H1 (cell line): ENCODE data around the gene ASTN2. TPM values are rescaled to one million over a fixed set of nuclear protein-coding genes. Genes with fewer than 3 reads are reported as not detected.

ENCODE experiments used
- CHD7 ChIP-seq: fragments of 300-600 bp; sonication (generic); IDR thresholded peaks from 2 replicates; pipeline ENCODE4 v1.7.1; 2012; ENCODE audit warnings: low read length, moderate library complexity, mild to moderate bottlenecking, inconsistent platforms; ENCODE audit not compliant: insufficient replicate concordance
- JUND ChIP-seq: IDR thresholded peaks from 2 replicates; pipeline ENCODE4 v1.6.1; 2011; ENCODE audit warnings: mild to moderate bottlenecking, improper control_type of control experiment, low read length
- polyA plus RNA-seq, 7 experiments: library from polyadenylated mRNA; depleted of rRNA in 3 of 7; stranded (reverse) in 5 of 7; unstranded in 2 of 7; fragments of >200 nt in 5 of 7; fragments of 200-250 nt in 2 of 7; gene quantifications; 1 replicate in 5 of 7; 2 replicates in 1 of 7; 4 replicates in 1 of 7; pipeline versions ENCODE4 v1.2.1 to v1.2.3, GENCODE V29; 2011 to 2013; ENCODE audit warnings: missing spikeins in 2 of 7, mixed read lengths in 2 of 7
- total RNA-seq: library from RNA; stranded (reverse); fragmentation: NEBNext Ultra II Directional; extraction: Animal tissue kit (Norgen Biotek cat#: 25700); gene quantifications from 2 replicates; pipeline ENCODE4 v1.2.1, GENCODE V29; 2021
- TF ChIP-seq, protein P1 (sequence below): IDR thresholded peaks from 2 replicates; pipeline ENCODE4 v1.6.1; 2011; ENCODE audit warnings: low read depth, mild to moderate bottlenecking, low read length; ENCODE audit not compliant: insufficient read depth

ASTN2 gene
- total and polyA plus RNA-seq, 2 of the 8 experiments (the other 6 are each of a cell fraction or from before 2014, with no cell fraction given), result 8.2 to 13.7 TPM

GRCh38 chr9:116992865-116993264 lies 422.0 kb downstream of the ASTN2 start (continued):
- TF ChIP-seq CHD7, result no peak
- TF ChIP-seq, protein P1, sequence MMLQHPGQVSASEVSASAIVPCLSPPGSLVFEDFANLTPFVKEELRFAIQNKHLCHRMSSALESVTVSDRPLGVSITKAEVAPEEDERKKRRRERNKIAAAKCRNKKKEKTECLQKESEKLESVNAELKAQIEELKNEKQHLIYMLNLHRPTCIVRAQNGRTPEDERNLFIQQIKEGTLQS, result no peak
- no peak for TF ChIP-seq JUND
